C4-2B (cell line): ENCODE data around the gene MARCHF2.

Experiments
- ZFX ChIP-seq: fragments of 450-650 bp; IDR thresholded peaks from 2 replicates; pipeline ENCODE4 v1.6.1; 2017
- TF ChIP-seq, protein P1 (sequence below): fragments of 450-650 bp; conservative IDR thresholded peaks from 2 replicates; pipeline ENCODE4 v1.5.1; 2017; ENCODE audit warnings: mild to moderate bottlenecking

- TF ChIP-seq, protein P1, sequence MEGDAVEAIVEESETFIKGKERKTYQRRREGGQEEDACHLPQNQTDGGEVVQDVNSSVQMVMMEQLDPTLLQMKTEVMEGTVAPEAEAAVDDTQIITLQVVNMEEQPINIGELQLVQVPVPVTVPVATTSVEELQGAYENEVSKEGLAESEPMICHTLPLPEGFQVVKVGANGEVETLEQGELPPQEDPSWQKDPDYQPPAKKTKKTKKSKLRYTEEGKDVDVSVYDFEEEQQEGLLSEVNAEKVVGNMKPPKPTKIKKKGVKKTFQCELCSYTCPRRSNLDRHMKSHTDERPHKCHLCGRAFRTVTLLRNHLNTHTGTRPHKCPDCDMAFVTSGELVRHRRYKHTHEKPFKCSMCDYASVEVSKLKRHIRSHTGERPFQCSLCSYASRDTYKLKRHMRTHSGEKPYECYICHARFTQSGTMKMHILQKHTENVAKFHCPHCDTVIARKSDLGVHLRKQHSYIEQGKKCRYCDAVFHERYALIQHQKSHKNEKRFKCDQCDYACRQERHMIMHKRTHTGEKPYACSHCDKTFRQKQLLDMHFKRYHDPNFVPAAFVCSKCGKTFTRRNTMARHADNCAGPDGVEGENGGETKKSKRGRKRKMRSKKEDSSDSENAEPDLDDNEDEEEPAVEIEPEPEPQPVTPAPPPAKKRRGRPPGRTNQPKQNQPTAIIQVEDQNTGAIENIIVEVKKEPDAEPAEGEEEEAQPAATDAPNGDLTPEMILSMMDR: no peak
- no peak for TF ChIP-seq ZFX
Observed at GRCh38 chr19:8481201-8481600, 68.1 kb downstream of the MARCHF2 start.
